Spleen (tissue), 11 donors: Measurements from ENCODE around the gene CTRL. TPM values are rescaled to one million over a fixed set of nuclear protein-coding genes. Genes with fewer than 3 reads are reported as not detected.

Source experiments
- DNase-seq: peaks from one replicate; pipeline ENCODE4 v3.0.0-alpha.2; 2020
- H3K27ac ChIP-seq, 8 donors: fragments of 200-600 bp; sonication (generic) in 7 of 8; 1 replicate in 4 of 8; 2 replicates in 4 of 8; pipeline versions ENCODE4 v1.5.0 to v1.8.0; 2016 to 2021; ENCODE audit warnings: inconsistent platforms in 4 of 8, mild to moderate bottlenecking in 4 of 8, moderate library complexity in 1 of 8
- H3K27me3 ChIP-seq, 7 donors: fragments of 200-600 bp; sonication (generic) in 6 of 7; replicated peaks in 1 of 7; 1 replicate in 4 of 7; 2 replicates in 3 of 7; pipeline versions ENCODE4 v1.5.0 to v1.8.0; 2016 to 2021; ENCODE audit warnings: inconsistent platforms in 3 of 7, mild to moderate bottlenecking in 1 of 7
- H3K36me3 ChIP-seq, 6 donors: fragments of 200-600 bp; sonication (generic) in 5 of 6; 1 replicate in 4 of 6; 2 replicates in 2 of 6; pipeline versions ENCODE4 v1.5.0 to v1.8.0; 2016 to 2021; ENCODE audit warnings: inconsistent platforms in 2 of 6
- H3K4me1 ChIP-seq, 6 donors: fragments of 200-600 bp; sonication (generic) in 5 of 6; 1 replicate in 3 of 6; 2 replicates in 3 of 6; pipeline versions ENCODE4 v1.5.0 to v1.8.0; 2016 to 2021; ENCODE audit warnings: inconsistent platforms in 3 of 6
- H3K4me3 ChIP-seq, 8 donors: fragments of 200-600 bp; sonication (generic) in 7 of 8; 1 replicate in 4 of 8; 2 replicates in 4 of 8; pipeline versions ENCODE4 v1.5.0 to v1.8.0; 2016 to 2021; ENCODE audit warnings: inconsistent platforms in 4 of 8, mild to moderate bottlenecking in 4 of 8, moderate library complexity in 2 of 8
- H3K9me3 ChIP-seq, 8 donors: fragments of 200-600 bp; sonication (generic) in 7 of 8; 1 replicate in 4 of 8; 2 replicates in 4 of 8; pipeline versions ENCODE4 v1.5.0 to v1.8.0; 2016 to 2021; ENCODE audit warnings: inconsistent platforms in 4 of 8
- POLR2A ChIP-seq, 3 donors: fragments of 450-650 bp; IDR thresholded peaks; one replicate each; pipeline ENCODE4 v1.5.1; 2017; ENCODE audit warnings: antibody characterized with exemption in 3 of 3, mild to moderate bottlenecking in 1 of 3
- POLR2AphosphoS5 ChIP-seq, 3 donors: sonication (generic); formaldehyde crosslinking; IDR thresholded peaks; one replicate each; pipeline ENCODE4 v1.5.1; 2017; ENCODE audit warnings: antibody characterized with exemption in 3 of 3
- WGBS, 5 donors: extraction: QIAGEN DNeasy Blood & Tissue Kit in 3 of 5; methylation state at CpG; one replicate each; pipeline versions ENCODE4 v1.1.5 to v1.1.7; 2013 to 2018; 5-methylcytosine and 5-hydroxymethylcytosine counted together
- intact Hi-C: fragments of 100-400 bp; cut with DNase I; formaldehyde crosslinking; loops from one replicate; pipeline ENCODE4 v1.15.0; 2023; ENCODE audit warnings: low total_unique reads
- polyA plus RNA-seq, 3 donors: library from polyadenylated mRNA; stranded (reverse); fragments of 200-250 nt; gene quantifications; one replicate each; pipeline ENCODE4 v1.2.1, GENCODE V29; 2013
- small RNA-seq, 4 donors: library from RNA; depleted of rRNA; stranded (forward); fragments of <200 nt; gene quantifications; one replicate each; pipeline ENCODE3, GENCODE V24; 2016
- total RNA-seq, 7 donors: library from RNA; depleted of rRNA in 3 of 7; stranded (reverse); fragments of >200 nt in 3 of 7; fragmentation: NEBNext Ultra II Directional in 4 of 7; extraction: Animal tissue kit (Norgen Biotek cat#: 25700) in 4 of 7; gene quantifications; one replicate each; pipeline versions ENCODE4 v1.1.0 to v1.2.1, GENCODE V29; 2016 to 2021
- TF ChIP-seq, protein P1 (sequence below), 11 experiments: fragments of 200-600 bp in 7 of 11; fragments of 450-650 bp in 4 of 11; sonication (generic) in 4 of 11; IDR thresholded peaks in 8 of 11; conservative IDR thresholded peaks in 3 of 11; 1 replicate in 7 of 11; 2 replicates in 4 of 11; pipeline versions ENCODE4 v1.4.0 to v1.8.0; 2016 to 2021; ENCODE audit warnings: antibody characterized with exemption in 11 of 11, inconsistent platforms in 4 of 11, mild to moderate bottlenecking in 1 of 11
- donor health status: healthy with polysubstance abuse.
- donor health status: DM: no; HTN: no; CAD: no; lungs with moderate emphysema.
- donor health status: DM: no; HTN: no; CAD: no.
- donor health status: Bipolar disorder and iron deficiency.
- donor health status: healthy.
- donor health status: DM: no; HTN: no; CAD: no.
- donor health status: DM: yes; HTN: yes; CAD: no.

The CTRL gene
- total and polyA plus RNA-seq, 10 donors, result 2.0 to 10.3 (median 4.7) TPM

DNA sequence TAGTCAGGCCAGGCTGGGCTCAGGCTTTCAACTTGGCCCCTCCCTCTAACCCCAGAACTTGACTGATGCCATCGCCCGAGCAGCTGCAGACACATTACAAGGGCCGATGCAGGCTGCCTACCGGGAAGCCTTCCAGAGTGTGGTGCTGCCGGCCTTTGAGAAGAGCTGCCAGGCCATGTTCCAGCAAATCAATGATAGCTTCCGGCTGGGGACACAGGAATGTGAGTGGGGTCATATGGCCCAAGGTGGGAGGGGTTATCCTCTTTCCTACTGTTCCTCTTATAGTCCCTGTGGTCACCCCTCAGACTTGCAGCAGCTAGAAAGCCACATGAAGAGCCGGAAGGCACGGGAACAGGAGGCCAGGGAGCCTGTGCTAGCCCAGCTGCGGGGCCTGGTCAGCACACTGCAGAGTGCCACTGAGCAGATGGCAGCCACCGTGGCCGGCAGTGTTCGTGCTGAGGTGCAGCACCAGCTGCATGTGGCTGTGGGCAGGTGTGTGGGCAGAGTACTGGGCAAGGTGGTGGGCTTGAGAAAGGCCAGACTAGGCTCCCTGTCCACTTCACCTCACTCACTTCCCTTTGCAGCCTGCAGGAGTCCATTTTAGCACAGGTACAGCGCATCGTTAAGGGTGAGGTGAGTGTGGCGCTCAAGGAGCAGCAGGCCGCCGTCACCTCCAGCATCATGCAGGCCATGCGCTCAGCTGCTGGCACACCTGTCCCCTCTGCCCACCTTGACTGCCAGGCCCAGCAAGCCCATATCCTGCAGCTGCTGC lies 49.1 kb downstream of the CTRL start:
- no peaks in the 10 kb centered on the region for H3K9me3 ChIP-seq
- H3K27ac ChIP-seq, result peak overlapping the region in 1 of 8 donors; percentile 27
- WGBS, 5 donors, result 75 to 91% (median 84%) methylated on average over 18 of the region's 18 CpGs
- peaks cover 0 to 12% (median 3%) of the 10 kb centered on the region in 6 donors for H3K4me1 ChIP-seq
- DNase-seq, result peak; percentile 73
- H3K27me3 ChIP-seq, result no peaks in the 10 kb centered on the region
- H3K4me3 ChIP-seq, result no peak overlapping the region
- intact Hi-C loops, result no loop called here
- peaks cover 2 to 100% (median 90%) of the 10 kb centered on the region in 6 donors for H3K36me3 ChIP-seq
- no peak for TF ChIP-seq POLR2A (IDR thresholded peaks at IDR 0.05)
- peak in 1 of 3 donors; percentile 43 for TF ChIP-seq POLR2AphosphoS5 (IDR thresholded peaks at IDR 0.05)
- TF ChIP-seq, protein P1, sequence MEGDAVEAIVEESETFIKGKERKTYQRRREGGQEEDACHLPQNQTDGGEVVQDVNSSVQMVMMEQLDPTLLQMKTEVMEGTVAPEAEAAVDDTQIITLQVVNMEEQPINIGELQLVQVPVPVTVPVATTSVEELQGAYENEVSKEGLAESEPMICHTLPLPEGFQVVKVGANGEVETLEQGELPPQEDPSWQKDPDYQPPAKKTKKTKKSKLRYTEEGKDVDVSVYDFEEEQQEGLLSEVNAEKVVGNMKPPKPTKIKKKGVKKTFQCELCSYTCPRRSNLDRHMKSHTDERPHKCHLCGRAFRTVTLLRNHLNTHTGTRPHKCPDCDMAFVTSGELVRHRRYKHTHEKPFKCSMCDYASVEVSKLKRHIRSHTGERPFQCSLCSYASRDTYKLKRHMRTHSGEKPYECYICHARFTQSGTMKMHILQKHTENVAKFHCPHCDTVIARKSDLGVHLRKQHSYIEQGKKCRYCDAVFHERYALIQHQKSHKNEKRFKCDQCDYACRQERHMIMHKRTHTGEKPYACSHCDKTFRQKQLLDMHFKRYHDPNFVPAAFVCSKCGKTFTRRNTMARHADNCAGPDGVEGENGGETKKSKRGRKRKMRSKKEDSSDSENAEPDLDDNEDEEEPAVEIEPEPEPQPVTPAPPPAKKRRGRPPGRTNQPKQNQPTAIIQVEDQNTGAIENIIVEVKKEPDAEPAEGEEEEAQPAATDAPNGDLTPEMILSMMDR (IDR thresholded peaks at IDR 0.05 in 8 of 11, conservative IDR thresholded peaks at IDR 0.05 in 3 of 11), result peak in 1 of 11 experiments; percentile 20

DNA sequence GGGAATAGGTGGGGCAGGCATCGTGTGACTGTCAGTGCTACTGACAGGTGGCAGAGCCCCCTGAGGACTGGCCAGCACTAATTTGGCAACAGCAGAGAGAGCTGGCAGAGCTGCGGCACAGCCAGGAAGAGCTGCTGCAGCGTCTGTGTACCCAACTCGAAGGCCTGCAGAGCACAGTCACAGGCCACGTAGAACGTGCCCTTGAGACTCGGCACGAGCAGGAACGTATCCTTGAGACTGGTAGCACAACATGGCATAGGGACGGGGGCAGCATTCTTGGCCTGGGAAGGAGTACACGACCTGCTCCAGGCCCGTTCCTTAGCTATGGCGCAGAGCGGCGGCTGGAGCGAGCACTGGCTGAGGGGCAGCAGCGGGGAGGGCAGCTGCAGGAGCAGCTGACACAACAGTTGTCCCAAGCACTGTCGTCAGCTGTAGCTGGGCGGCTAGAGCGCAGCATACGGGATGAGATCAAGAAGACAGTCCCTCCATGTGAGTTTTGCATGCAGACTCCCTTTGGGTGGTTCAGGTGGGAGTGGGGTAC lies 50.0 kb downstream of the CTRL start:
- Histone ChIP-seq H3K36me3 (peaks cover 7 to 100% (median 97%) of the 10 kb centered on the region in 6 donors), H3K4me3 (no peak overlapping the region), H3K27me3 (no peaks in the 10 kb centered on the region), H3K9me3 (no peaks in the 10 kb centered on the region), H3K4me1 (peaks cover 0 to 17% (median 4%) of the 10 kb centered on the region in 6 donors), H3K27ac (peak overlapping the region in 1 of 8 donors; percentile 27)
- peak; percentile 69 for DNase-seq
- WGBS, 5 donors, result 89 to 95% (median 91%) methylated on average over 15 to 21 of the region's 21 CpGs
- TF ChIP-seq, protein P1 (IDR thresholded peaks at IDR 0.05 in 8 of 11, conservative IDR thresholded peaks at IDR 0.05 in 3 of 11), result no peak
- TF ChIP-seq POLR2A (IDR thresholded peaks at IDR 0.05) (no peak), POLR2AphosphoS5 (IDR thresholded peaks at IDR 0.05) (no peak)
- intact Hi-C loops, result no loop called here

DNA sequence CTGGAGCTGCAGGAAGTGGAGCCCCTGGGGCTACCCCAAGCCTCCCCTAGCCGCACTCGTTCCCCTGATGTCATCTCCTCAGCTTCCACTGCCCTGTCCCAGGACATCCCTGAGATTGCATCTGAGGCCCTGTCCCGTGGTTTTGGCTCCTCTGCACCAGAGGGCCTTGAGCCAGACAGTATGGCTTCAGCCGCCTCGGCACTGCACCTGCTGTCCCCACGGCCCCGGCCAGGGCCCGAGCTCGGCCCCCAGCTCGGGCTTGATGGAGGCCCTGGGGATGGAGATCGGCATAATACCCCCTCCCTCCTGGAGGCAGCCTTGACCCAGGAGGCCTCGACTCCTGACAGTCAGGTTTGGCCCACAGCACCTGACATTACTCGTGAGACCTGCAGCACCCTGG lies 51.1 kb downstream of the CTRL start:
- peaks cover 7 to 100% (median 94%) of the 10 kb centered on the region in 6 donors for H3K36me3 ChIP-seq
- no peak for DNase-seq
- intact Hi-C loops, result no loop called here
- H3K4me1 ChIP-seq, result peaks cover 3 to 28% (median 14%) of the 10 kb centered on the region in 6 donors
- TF ChIP-seq, protein P1 (IDR thresholded peaks at IDR 0.05 in 8 of 11, conservative IDR thresholded peaks at IDR 0.05 in 3 of 11), result no peak
- TF ChIP-seq POLR2AphosphoS5 (IDR thresholded peaks at IDR 0.05) (no peak), POLR2A (IDR thresholded peaks at IDR 0.05) (no peak)
- H3K9me3 ChIP-seq, result no peaks in the 10 kb centered on the region
- H3K27ac ChIP-seq, result no peak overlapping the region
- H3K4me3 ChIP-seq, result no peak overlapping the region
- H3K27me3 ChIP-seq, result no peaks in the 10 kb centered on the region
- WGBS, 5 donors, result 93 to 96% (median 94%) methylated on average over 13 of the region's 13 CpGs

DNA sequence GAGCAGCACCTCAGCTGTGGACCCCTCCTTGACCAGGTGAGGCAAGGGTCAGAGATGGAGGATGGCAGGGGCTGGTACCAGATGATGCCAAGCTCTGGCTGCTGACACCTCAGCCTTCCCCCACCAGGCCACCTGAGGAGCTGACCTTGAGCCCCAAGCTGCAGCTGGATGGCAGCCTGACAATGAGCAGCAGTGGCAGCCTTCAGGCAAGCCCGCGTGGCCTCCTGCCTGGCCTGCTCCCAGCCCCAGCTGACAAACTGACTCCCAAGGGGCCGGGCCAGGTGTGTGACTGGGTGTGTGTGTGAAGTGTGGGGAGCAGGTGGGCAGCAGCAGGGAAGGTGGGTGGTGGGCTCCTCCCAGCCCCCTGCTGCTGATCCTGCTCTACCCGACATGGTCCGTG lies 51.7 kb downstream of the CTRL start:
- Histone ChIP-seq H3K27me3 (no peaks in the 10 kb centered on the region), H3K9me3 (no peaks in the 10 kb centered on the region), H3K4me3 (no peak overlapping the region), H3K36me3 (peaks cover 7 to 96% (median 87%) of the 10 kb centered on the region in 6 donors), H3K4me1 (peaks cover 8 to 35% (median 20%) of the 10 kb centered on the region in 6 donors), H3K27ac (no peak overlapping the region)
- no peak for TF ChIP-seq POLR2A (IDR thresholded peaks at IDR 0.05)
- TF ChIP-seq POLR2AphosphoS5 (IDR thresholded peaks at IDR 0.05), result peak in 1 of 3 donors; percentile 31
- no peak for DNase-seq
- 85 to 95% (median 90%) methylated on average over 3 to 5 of the region's 5 CpGs for WGBS, 5 donors
- intact Hi-C loops, result no loop called here

Small RNA genes within 50 kb of the gene (small RNA-seq; reads per million reads assigned to genes)
- 0 reads per million in 4 donors for gene NRN1L

Other genes with a start within 250 kb of the CTRL start
- 10 to 100 TPM; 34.6 to 45.6 (median 41.1) TPM for gene GFOD2, start 212.5 kb downstream of the CTRL start, total RNA-seq
- gene GFOD2, start 212.5 kb downstream of the CTRL start, polyA plus RNA-seq, result 10 to 100 TPM; 10.4 to 21.4 (median 11.6) TPM
- gene RANBP10, start 125.3 kb downstream of the CTRL start, total RNA-seq, result 10 to 100 TPM; 19.7 to 38.6 (median 25.9) TPM
- gene RANBP10, start 125.3 kb downstream of the CTRL start, polyA plus RNA-seq, result 10 to 100 TPM in 1 of 3 donors, 1 to 10 TPM in 2; 6.6 to 10.7 (median 8.1) TPM
- gene TSNAXIP1, start 125.0 kb downstream of the CTRL start, total RNA-seq, result 1 to 10 TPM in 1 of 7 donors, under 1 TPM in 6; 0.44 to 2.7 (median 0.80) TPM
- gene TSNAXIP1, start 125.0 kb downstream of the CTRL start, polyA plus RNA-seq, result 1 to 10 TPM; 1.0 to 2.3 (median 1.9) TPM
- 10 to 100 TPM; 23.5 to 80.7 (median 35.7) TPM for gene THAP11, start 89.5 kb downstream of the CTRL start, total RNA-seq
- gene THAP11, start 89.5 kb downstream of the CTRL start, polyA plus RNA-seq, result 10 to 100 TPM; 19.9 to 31.7 (median 24.3) TPM
- gene NUTF2, start 84.9 kb downstream of the CTRL start, total RNA-seq, result 10 to 100 TPM; 38.8 to 64.3 (median 48.6) TPM
- gene NUTF2, start 84.9 kb downstream of the CTRL start, polyA plus RNA-seq, result 100 to 1,000 TPM in 1 of 3 donors, 10 to 100 TPM in 2; 92.3 to 116 (median 97.0) TPM
- 10 to 100 TPM; 43.2 to 82.9 (median 50.8) TPM for gene CENPT, start 84.2 kb downstream of the CTRL start, total RNA-seq
- 100 to 1,000 TPM in 1 of 3 donors, 10 to 100 TPM in 2; 47.2 to 101 (median 91.3) TPM for gene CENPT, start 84.2 kb downstream of the CTRL start, polyA plus RNA-seq
- gene EDC4, start 58.8 kb downstream of the CTRL start, total RNA-seq, result 10 to 100 TPM; 51.7 to 71.3 (median 63.2) TPM
- 10 to 100 TPM; 27.6 to 45.0 (median 39.6) TPM for gene EDC4, start 58.8 kb downstream of the CTRL start, polyA plus RNA-seq
- gene NRN1L, start 47.0 kb downstream of the CTRL start, total RNA-seq, result 1 to 10 TPM in 3 of 7 donors, under 1 TPM in 2, not detected in 2; 0.60 to 6.2 (median 1.2) TPM
- gene NRN1L, start 47.0 kb downstream of the CTRL start, polyA plus RNA-seq, result 1 to 10 TPM; 2.5 to 4.4 (median 3.4) TPM
- gene PSKH1, start 38.6 kb downstream of the CTRL start, total RNA-seq, result 10 to 100 TPM; 13.0 to 31.3 (median 26.0) TPM
- 10 to 100 TPM in 1 of 3 donors, 1 to 10 TPM in 2; 5.0 to 16.2 (median 6.8) TPM for gene PSKH1, start 38.6 kb downstream of the CTRL start, polyA plus RNA-seq
- 100 to 1,000 TPM in 6 of 7 donors, 10 to 100 TPM in 1; 80.3 to 152 (median 128) TPM for gene PSMB10, start 5.0 kb upstream of the CTRL start, total RNA-seq
- gene PSMB10, start 5.0 kb upstream of the CTRL start, polyA plus RNA-seq, result 100 to 1,000 TPM; 207 to 236 (median 236) TPM
- gene LCAT, start 12.3 kb upstream of the CTRL start, total RNA-seq, result 10 to 100 TPM in 5 of 7 donors, 1 to 10 TPM in 2; 5.2 to 28.5 (median 13.7) TPM
- 10 to 100 TPM in 2 of 3 donors, 1 to 10 TPM in 1; 8.5 to 51.6 (median 40.2) TPM for gene LCAT, start 12.3 kb upstream of the CTRL start, polyA plus RNA-seq
- 10 to 100 TPM; 23.1 to 68.5 (median 38.6) TPM for gene SLC12A4, start 36.8 kb upstream of the CTRL start, total RNA-seq
- gene SLC12A4, start 36.8 kb upstream of the CTRL start, polyA plus RNA-seq, result 10 to 100 TPM in 1 of 3 donors, 1 to 10 TPM in 2; 4.6 to 27.4 (median 8.9) TPM
- gene DPEP3, start 48.6 kb upstream of the CTRL start, total RNA-seq, result 1 to 10 TPM in 4 of 7 donors, under 1 TPM in 3; 0.57 to 2.2 (median 1.4) TPM
- gene DPEP3, start 48.6 kb upstream of the CTRL start, polyA plus RNA-seq, result under 1 TPM; 0.26 to 0.49 (median 0.43) TPM
- 10 to 100 TPM; 18.6 to 79.6 (median 30.4) TPM for gene DPEP2, start 67.6 kb upstream of the CTRL start, total RNA-seq
- 10 to 100 TPM; 21.7 to 31.0 (median 24.7) TPM for gene DPEP2, start 67.6 kb upstream of the CTRL start, polyA plus RNA-seq
- gene DPEP2NB, start 84.0 kb upstream of the CTRL start, total RNA-seq, result not detected
- gene DPEP2NB, start 84.0 kb upstream of the CTRL start, polyA plus RNA-seq, result not detected
- gene DDX28, start 91.4 kb upstream of the CTRL start, total RNA-seq, result 10 to 100 TPM in 5 of 7 donors, 1 to 10 TPM in 2; 8.6 to 12.7 (median 10.3) TPM
- 10 to 100 TPM; 15.8 to 19.0 (median 17.6) TPM for gene DDX28, start 91.4 kb upstream of the CTRL start, polyA plus RNA-seq
- 10 to 100 TPM; 22.3 to 31.7 (median 27.6) TPM for gene DUS2, start 91.4 kb upstream of the CTRL start, total RNA-seq
- gene DUS2, start 91.4 kb upstream of the CTRL start, polyA plus RNA-seq, result 10 to 100 TPM; 17.4 to 28.8 (median 25.2) TPM
- 10 to 100 TPM; 64.4 to 89.7 (median 68.5) TPM for gene NFATC3, start 153.5 kb upstream of the CTRL start, total RNA-seq
- 10 to 100 TPM; 12.4 to 13.1 (median 12.7) TPM for gene NFATC3, start 153.5 kb upstream of the CTRL start, polyA plus RNA-seq